NCI-H345 (cell line): ENCODE results near the gene RNF113B.

Source experiments
- DNase-seq: peaks from one replicate; lab custom pipeline; 2025; lab: John Stamatoyannopoulos, UW

RNF113B gene

GRCh38 chr13:98141091-98141490 is 36.0 kb downstream of the RNF113B start:
- no peak for DNase-seq

GRCh38 chr13:98134901-98135300 is 42.2 kb downstream of the RNF113B start:
- no peak for DNase-seq

- DNase-seq: no peak
Observed at GRCh38 chr13:98133946-98134345, 43.1 kb downstream of the RNF113B start.

GRCh38 chr13:98129059-98129746 is 47.9 kb downstream of the RNF113B start:
- DNase-seq: no peak
